ENCODE data around the gene PMEPA1. TPM values are rescaled to one million over a fixed set of nuclear protein-coding genes. Genes with fewer than 3 reads are reported as not detected.

The PMEPA1 gene
- total and polyA plus RNA-seq, 2 experiments from 2014 or later, result 8.8 to 10.9 TPM

DNA sequence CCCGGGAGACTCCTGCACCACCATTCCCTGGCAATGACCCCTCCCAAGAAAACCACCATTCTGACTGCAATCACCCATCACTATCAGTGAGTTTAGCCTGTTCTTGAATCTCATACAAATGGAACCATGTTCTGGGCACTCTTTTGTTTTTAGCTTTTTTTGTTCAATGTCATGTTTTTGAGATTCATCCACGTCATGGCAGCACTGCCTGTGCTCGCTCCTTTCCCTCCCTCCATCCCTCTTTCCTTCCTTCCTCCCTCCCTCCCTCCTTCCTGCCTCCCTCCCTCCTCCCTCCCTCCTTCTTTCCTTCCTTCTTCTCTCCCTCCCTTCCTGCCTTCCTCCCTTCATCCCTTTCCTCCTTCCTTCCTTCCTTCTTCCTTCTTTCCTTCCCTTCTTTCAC, 44.4 kb upstream of the PMEPA1 start:
- no peaks in the 10 kb centered on the region for H3K9me3 ChIP-seq (ENCODE audit: low read depth)
- no peaks in the 10 kb centered on the region for H3K36me3 ChIP-seq
- H3K4me3 ChIP-seq, result no peak overlapping the region
- no peak overlapping the region for H3K27ac ChIP-seq
- no peak for DNase-seq (ENCODE audit: low read depth in 1 of 2, low spot score in 1 of 2)
- peaks cover 3% of the 10 kb centered on the region for H3K4me1 ChIP-seq (ENCODE audit: low read depth)
- H3K27me3 ChIP-seq, result no peaks in the 10 kb centered on the region
- TF ChIP-seq CTCF (IDR thresholded peaks at IDR 0.05; ENCODE audit: low read depth, low read length), result no peak

DNA sequence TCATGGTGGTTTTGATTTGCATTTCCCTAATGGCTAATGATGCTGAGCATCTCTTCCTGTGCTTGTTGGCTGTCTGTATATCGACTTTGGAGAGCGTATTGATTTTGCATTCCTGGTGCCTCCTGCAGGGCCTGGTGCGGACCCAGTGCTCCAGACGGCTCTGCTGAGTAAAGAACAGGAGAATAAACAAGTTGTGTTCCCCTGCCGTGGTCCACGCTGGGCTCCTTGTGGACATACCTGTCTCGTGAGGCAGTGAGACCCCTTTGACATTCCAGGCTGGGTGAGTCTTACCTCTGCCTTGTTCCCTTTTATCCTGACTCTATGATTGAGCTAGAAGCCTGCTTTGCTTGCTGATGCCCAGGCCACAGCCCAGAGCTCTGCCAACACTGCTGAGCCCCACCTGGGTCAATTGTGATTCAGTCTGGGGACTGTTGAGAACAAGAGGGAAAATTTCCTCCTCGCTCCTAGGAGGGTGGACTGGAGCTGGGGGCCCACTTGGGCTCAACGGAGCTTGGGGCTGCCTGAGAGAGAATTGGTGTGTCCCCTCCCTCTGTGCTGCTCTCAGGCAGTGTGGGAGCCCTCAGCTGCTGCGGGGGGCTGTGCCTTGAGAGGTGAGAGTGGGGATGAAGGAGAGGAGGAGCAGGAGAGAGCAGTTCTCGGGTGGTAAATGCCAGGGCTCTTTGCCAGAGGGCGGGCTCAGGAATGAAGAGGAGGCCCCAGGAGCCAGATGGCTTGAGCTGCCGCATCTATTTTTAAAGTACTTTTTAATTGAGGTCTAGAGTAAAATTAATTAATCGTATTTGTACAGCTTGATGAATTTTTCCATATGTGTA, 43.7 kb upstream of the PMEPA1 start:
- Histone ChIP-seq H3K4me3 (no peak overlapping the region), H3K27ac (no peak overlapping the region), H3K36me3 (no peaks in the 10 kb centered on the region), H3K27me3 (no peaks in the 10 kb centered on the region), H3K4me1 (ENCODE audit: low read depth) (peaks cover 9% of the 10 kb centered on the region), H3K9me3 (ENCODE audit: low read depth) (no peaks in the 10 kb centered on the region)
- DNase-seq (ENCODE audit: low read depth in 1 of 2, low spot score in 1 of 2), result no peak
- TF ChIP-seq CTCF (IDR thresholded peaks at IDR 0.05; ENCODE audit: low read depth, low read length), result no peak

GRCh38 chr20:57751411-57751810, 41.6 kb upstream of the PMEPA1 start:
- no peak for DNase-seq (ENCODE audit: low read depth in 1 of 2, low spot score in 1 of 2)
- TF ChIP-seq CTCF (IDR thresholded peaks at IDR 0.05; ENCODE audit: low read depth, low read length), result no peak

DNA sequence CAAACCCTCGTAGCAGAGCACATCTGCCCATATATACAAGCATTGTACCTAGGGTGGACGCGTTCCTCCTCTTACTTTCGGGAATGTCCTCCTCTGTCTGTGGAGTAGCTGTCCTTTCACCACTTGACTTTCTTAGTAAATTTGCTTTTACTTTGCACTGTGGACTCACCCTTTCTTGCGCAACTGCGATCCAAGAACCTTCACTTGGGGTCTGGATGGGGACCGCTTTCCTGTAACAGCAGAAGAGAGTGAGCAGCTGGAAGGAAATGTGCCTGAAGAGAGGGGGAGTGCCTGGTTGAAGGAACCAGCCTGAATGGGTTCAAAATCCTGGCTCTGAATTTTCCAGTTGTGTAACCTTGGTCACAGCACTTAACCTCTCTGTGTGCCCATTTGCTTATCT, 40.1 kb upstream of the PMEPA1 start:
- Histone ChIP-seq H3K9me3 (ENCODE audit: low read depth) (no peaks in the 10 kb centered on the region), H3K4me1 (ENCODE audit: low read depth) (peaks cover 9% of the 10 kb centered on the region), H3K36me3 (no peaks in the 10 kb centered on the region), H3K4me3 (no peak overlapping the region), H3K27ac (no peak overlapping the region), H3K27me3 (no peaks in the 10 kb centered on the region)
- TF ChIP-seq CTCF (IDR thresholded peaks at IDR 0.05; ENCODE audit: low read depth, low read length), result no peak
- no peak for DNase-seq (ENCODE audit: low read depth in 1 of 2, low spot score in 1 of 2)

More at GRCh38 chr20:57751411-57751810, 41.6 kb upstream of the PMEPA1 start:
- peaks cover 9% of the 10 kb centered on the region for H3K4me1 ChIP-seq (ENCODE audit: low read depth)
- H3K9me3 ChIP-seq (ENCODE audit: low read depth), result no peaks in the 10 kb centered on the region
- H3K27ac ChIP-seq, result no peak overlapping the region
- no peaks in the 10 kb centered on the region for H3K27me3 ChIP-seq
- H3K4me3 ChIP-seq, result no peak overlapping the region
- no peaks in the 10 kb centered on the region for H3K36me3 ChIP-seq

DNA sequence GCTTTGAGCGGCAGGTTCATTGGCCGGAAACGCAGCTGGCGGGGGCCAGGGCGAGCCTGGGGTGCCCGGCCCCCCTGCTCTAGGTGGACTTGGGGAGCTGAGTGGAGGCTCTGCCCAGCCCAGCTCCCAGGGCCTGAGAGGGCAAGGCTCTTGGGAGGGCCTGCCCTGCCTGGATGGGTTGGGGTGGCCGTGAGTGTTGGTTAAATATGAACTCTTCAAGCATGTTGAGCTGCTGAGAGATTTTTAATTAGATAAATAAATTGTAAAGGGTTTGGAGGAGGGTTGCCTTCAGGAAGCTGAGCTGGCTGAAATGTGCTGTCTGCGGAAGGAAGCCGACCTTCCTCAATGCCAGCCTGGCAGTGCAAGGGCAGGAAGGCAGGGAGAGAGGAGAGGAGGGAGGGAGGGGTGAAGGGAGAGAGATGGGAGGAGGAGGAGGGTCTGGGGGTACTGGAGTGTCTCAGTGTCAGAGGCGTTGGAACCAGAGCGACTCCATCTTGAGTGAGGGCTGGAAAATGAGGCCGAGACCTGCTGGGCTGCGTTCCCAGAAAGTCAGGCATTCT, 39.4 kb upstream of the PMEPA1 start:
- H3K27me3 ChIP-seq, result no peaks in the 10 kb centered on the region
- no peak for DNase-seq (ENCODE audit: low read depth in 1 of 2, low spot score in 1 of 2)
- no peak overlapping the region for H3K4me3 ChIP-seq
- no peak for TF ChIP-seq CTCF (IDR thresholded peaks at IDR 0.05; ENCODE audit: low read depth, low read length)
- peaks cover 9% of the 10 kb centered on the region for H3K4me1 ChIP-seq (ENCODE audit: low read depth)
- H3K36me3 ChIP-seq, result no peaks in the 10 kb centered on the region
- no peak overlapping the region for H3K27ac ChIP-seq
- no peaks in the 10 kb centered on the region for H3K9me3 ChIP-seq (ENCODE audit: low read depth)
